GM18498 (cell line): ENCODE data around the gene NEB.
"Not testable (repeated sequence)": the region's sequence is repeated elsewhere in the genome, so short reads cannot be mapped to it uniquely, and the experiment has no call there.

Source experiments
- ATAC-seq: cut with Tn5 transposase; IDR thresholded peaks from one replicate; pipeline ENCODE4 v1.9.1; 2021; ENCODE audit warnings: mild to moderate bottlenecking, moderate library complexity; ENCODE audit not compliant: unreplicated experiment

The NEB gene

DNA sequence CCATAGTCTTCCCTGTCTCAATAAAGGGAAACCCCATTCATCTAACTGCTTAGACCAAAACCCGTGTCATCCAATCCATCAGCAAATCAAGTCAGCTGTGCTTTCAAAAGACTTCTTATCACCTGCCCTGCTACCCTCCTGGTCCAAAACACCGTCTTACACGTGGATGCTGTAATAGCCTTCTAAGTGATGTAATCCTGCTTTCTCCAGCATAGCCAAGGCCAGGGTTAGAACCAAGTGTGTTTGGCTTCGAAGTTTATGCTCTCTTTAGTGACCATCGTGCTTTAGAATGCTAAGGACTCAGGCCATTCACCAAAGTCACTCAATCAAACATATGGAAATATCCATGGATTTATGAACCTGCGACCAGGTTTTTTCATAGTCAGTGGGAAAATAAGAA lies 25.5 kb downstream of the NEB start:
- no peak for ATAC-seq

DNA sequence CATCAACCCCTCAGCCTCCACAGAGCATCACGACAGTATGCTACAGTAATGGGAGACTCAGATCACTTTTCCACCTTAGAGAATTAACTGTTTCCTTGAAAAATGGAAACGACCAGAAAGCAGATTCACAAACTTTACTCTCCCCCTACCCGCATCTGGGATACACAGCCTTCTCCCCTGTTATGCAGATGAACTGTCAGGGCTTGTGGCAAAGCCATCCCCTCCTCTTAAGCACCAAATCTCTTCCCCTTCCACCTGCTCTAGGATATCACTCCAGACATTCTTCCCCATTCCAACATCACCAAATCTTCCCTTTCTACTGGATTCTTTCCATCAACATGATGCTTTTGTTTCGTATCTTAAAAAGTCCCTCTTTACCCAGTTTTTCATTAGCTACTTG lies 26.4 kb downstream of the NEB start:
- no peak for ATAC-seq

DNA sequence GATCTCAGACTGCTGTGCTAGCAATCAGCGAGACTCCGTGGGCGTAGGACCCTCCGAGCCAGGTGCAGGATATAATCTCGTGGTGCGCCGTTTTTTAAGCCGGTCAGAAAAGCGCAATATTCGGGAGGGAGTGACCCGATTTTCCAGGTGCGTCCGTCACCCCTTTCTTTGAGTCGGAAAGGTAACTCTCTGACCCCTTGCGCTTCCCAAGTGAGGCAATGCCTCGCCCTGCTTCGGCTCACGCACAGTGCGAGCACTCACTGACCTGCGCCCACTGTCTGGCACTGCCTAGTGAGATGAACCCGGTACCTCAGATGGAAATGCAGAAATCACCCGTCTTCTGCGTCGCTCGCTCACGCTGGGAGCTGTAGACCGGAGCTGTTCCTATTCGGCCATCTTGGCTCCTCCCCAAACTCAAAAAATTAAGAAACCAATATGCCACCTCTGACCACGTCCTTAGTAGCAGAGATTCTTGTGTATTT lies 29.8 kb downstream of the NEB start:
- ATAC-seq, result not testable (repeated sequence)

DNA sequence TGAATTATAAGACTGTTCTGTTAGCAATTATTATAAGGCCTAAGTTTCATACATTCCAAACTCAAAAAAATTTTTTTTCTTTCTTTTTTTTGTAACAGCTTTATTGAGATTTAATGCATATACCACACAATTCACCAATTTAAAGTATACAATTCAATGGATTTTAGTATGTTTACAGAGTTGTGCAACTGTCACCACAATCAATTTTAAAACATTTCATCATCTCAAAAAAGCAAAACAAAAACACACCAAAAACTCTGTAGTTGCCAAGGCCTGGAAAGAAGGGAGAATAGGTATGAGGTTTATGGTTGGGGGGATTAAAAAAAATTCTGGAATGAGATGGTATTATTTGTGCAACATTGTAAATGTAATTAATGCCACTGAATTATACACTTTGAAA lies 36.1 kb downstream of the NEB start:
- ATAC-seq, result not testable (repeated sequence)

DNA sequence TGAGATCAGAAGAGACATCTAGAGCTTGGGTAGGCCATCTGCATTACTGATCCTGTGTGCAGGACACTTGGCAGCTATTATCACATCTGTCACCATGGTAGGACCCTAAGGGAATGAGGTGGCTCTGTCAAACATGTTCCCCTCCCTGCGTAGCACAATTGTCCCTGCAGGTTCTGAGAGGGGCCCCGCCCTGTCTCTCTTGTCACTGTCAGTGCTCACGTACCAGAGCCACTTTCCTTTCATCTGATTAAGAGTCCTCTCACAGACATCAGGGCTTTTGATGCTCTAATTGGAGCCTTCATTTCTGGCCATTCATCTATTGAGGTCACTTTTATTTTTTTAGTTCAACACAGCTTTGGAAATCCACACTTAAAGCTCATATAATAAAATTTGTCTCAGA lies 38.5 kb downstream of the NEB start:
- no peak for ATAC-seq

DNA sequence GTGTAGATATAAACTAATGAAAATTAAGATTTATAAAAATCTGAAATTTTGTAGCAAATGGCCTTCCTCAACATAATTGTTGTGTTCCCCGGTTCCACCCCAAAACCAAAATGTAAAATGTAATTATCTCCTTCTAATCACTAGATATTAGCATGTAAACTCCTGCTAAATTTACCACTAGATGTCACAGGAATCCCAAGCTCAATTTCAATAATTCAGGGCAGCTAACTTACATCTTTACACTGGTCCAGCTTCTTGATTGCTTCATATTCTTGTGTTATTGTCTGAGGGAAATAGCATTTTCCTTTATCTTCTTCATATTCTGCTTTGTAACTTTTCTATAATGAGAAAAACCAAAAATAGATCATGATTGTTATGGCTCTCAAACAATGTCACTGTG lies 42.6 kb downstream of the NEB start:
- ATAC-seq, result no peak

DNA sequence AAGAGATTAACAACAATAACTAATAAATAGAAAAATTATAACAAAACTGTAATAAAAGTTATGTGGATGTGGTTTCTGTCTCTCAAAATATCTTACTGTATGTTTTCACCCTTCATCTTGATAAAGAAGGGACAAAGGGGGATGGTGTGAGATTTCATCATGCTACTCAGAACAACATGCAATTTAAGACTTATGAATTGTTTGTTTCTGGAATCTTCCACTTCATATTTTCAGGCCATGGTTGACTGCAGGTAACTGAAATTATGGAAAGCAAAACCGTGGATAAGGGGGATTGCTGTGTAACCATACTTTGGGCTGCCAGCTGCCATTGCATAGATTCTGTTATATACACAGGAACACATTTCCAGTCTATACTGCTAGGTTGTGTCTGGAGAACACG lies 45.6 kb downstream of the NEB start:
- no peak for ATAC-seq

DNA sequence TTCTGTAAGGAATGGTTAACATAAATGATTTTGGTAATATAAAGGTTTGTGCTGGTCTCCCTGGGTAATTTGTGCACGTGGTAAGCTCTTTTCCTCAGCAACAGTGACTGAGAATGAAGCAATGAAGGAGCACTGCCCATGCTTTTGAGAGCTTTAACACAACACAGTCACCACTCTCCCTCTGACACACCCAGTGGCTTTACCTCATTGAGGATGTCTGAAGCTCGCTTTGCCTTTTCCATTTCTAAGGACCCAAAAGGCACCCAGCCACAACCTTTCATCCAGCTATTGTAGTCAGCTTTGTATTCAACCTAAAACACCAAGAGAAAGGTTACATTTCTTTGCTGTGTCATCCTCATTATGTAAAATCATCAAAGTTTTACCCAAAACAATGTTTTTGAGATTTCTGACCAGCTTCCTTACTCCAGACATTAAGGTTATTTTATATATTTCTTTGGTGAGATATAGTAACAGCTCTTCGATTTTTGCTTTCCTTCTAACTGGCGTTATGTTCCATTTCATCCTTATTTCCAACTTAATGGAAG lies 51.7 kb downstream of the NEB start:
- ATAC-seq, result no peak

DNA sequence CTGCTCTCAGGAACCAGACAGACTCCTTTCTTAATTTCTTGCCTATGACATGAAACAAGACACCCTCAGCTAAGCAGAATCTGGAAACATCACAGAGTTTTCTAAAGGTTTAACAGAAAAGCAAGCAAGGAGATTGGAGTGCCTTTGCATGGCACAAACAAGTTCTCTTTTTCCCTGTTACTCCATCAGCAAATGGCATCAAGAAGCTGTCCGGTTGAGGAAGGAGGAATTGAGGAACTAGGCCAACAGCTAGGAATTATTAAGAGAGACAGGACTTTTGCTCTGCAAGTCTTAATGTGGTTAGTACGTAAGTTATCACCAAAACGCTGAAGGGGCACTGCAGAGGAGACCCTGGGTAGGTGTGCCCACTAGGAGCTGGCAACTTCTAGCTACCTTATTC lies 53.2 kb downstream of the NEB start:
- ATAC-seq, result no peak

DNA sequence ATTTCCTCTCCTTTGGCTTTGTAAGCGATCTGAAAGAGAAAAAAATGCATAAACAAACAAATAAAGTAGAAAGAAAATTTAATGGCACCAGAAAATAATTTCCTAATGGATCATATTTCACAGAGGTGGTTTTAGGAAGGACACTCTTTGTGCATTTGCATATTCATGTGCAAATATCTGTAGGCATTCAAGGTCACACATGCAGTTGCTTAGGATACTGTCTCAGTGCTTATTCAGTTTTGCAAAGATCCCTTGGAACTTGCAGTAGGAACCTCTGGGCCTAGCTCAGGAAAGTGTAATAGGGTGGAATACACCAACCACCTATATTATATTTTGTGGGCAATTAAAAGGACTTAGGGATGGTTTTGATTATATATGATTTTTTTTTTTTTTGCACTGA lies 54.3 kb downstream of the NEB start:
- no peak for ATAC-seq

DNA sequence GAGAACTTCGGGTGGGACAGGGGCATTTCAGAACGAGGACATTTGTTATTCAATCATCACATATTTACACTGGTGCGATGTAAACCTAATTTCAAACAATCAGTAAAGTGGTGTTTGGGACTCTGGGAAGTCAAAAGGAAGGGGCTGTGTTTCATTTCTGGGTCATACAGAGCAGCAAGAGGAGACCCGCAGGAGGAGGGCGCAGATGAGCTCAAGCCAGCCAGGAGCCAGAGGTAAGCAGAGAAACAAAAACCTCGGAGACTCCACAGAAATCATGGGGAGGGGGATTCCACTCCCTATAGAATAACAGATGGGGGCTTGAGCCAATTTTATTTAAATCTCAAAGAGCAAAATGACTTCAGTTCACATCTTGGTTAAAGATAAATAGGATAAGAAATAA lies 55.4 kb downstream of the NEB start:
- no peak for ATAC-seq

DNA sequence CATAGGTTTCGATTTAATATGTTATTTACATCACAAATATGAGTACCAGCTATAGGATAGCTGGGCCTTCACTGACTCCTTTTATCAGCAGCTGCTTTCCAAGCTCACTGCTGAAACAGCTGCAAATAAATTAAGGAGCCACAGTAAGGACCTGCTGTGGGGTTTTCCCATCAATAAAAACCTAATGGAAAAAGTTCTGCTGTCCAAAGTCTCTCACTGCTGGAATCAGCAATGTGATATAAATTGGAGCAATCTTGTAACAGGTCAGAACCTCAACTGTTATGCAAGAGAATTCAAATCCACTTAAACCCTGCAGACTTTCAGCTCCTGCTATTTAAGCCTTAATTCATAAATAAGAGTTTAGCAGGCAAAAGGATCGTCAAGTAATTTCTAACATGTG lies 61.3 kb downstream of the NEB start:
- no peak for ATAC-seq

DNA sequence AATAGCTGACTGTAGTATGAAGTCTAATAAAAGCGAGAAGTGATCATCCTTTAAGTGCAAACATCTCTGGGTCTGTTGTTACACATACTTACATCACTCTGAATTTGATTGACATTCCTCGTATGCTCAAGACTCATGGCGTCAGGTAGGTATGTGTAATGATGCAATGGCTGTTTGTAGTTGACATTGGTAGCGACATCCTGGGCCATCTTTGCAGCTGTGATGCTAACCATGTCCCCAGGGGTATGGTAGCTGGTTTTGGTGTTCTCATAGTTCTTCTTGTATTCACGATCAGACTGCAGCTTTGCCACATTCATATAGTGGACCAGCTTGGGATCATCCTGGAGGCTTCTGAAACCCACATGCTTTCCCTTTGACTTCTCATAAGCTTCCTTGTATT lies 62.0 kb downstream of the NEB start:
- no peak for ATAC-seq

DNA sequence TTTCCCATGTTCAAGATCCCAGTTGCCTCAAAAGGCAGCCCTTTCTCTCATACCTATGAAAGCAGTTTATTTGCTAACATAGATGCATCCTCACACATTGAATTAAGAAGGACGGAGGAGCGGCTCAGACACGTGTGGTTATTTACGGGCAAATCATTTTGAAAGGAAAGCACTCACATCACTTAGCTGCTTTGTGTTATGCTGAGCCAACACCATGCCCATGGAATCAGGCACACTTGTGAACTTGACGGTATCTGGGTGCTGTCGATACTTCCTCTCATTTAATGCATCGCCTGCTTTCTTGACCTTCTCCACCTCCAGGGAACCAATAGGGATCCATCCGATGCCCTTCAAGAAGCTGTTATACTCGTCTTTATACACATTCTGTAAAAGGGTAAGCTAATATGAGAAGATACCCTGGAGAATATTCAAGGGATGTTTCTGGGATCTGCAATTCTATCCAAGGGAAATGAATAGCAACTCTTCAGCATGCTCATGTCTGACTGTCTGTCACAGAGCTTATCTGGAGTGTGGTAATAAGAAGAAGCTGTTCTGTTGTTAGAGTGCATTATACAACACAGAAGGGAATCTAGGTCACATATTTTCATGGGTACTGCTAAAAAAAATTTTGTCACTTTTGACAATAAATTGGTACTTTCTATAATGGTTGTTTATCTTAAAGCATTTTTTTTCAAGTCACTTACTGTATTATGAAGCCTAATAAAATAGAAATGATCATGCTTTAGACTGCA lies 63.3 kb downstream of the NEB start:
- ATAC-seq, result no peak

DNA sequence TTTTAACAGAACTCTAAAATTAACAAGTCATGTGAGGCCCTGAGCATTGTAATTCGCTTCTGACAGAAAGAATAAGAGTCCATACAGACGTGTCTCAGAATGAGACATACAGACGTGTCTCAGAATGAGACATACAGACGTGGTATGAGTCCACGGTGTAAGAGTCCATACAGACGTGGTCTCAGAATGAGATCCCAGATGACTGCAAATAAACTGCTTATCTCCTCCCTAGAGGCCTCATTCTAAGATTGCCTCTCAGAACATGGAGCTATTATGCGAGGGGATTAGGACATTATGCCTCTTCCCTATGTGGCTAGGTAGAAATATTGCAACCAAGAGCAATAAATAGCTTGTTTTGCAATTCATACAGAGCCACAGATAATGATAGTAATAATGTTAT lies 63.9 kb downstream of the NEB start:
- no peak for ATAC-seq

DNA sequence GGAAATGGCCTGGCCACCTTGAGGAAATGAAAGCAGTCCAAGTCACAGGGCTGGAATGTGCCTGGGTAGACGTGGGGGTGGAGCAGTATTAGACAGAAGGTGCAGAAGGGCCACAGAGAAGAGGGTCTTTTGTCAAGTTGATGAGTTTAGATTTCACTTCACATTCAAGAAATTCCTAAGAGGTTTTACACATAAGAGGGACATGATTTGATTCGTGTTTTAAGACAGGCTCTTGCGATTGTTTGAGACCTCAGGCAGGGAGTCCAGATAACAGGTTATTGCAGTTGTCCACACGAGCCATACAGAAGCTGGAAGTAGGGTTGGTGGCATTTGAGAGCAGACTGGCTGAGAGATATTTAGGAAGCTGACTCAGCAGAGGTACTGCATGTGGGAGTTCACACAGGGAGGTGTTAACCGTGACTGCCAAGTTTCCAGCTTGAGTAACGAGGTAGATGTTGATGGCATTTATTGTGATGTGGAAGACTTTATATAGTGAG lies 64.6 kb downstream of the NEB start:
- ATAC-seq, result no peak

DNA sequence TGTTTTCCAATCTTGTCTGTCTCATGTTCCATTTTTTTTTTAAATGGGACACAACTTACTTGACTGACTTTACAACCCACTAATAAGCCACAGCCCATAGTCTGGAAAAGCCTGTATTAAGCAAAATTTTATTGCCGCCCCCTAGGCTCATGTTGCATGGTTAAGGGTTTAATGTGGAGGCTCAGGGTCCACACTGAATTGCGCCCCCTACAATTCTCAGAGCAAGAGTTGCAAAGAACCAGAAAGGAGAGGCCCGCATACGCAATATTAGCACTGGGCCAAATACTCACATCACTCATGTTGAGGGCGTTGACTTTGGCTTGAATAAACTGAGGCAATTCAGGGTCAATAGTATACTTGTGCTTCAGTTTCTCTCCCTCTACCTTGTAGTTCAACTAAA lies 65.5 kb downstream of the NEB start:
- no peak for ATAC-seq

DNA sequence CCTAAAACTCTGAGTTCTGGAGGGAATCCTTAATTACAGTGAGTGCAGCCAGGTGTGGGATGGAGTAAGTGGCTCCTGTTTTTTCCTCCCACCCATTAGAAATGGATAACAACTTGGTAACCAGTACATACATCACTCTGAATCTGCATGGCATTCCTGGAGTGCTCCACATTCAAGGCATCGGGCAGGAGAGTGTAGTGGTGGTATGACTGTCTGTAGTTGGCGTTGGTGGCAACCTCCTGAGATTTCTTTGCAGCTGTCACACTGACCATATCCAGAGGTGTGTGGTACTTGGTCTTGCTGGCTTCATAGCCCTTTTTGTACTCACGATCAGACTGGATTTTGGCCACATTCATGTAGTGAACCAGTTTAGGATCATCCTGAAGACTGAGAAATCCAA lies 68.3 kb downstream of the NEB start:
- ATAC-seq, result no peak

DNA sequence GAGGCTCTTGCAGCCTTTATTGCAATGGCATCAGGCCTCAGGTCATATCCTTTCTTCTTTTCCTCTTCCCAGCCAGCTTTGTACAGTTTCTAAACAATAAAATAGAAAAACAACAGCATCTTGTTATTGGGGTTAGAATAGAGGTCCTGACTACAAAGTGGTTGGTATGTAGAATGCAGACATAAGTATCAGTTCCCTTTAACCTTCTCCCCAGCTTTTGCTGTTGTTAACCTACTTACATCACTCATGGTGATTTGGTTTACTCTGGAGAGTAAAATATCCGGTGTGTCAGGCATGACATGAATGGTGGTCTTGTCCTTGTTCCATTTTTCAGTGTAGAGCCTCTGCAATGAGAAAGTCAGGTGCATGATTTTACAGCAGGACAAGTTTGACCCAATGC lies 69.8 kb downstream of the NEB start:
- ATAC-seq, result peak; percentile 73

DNA sequence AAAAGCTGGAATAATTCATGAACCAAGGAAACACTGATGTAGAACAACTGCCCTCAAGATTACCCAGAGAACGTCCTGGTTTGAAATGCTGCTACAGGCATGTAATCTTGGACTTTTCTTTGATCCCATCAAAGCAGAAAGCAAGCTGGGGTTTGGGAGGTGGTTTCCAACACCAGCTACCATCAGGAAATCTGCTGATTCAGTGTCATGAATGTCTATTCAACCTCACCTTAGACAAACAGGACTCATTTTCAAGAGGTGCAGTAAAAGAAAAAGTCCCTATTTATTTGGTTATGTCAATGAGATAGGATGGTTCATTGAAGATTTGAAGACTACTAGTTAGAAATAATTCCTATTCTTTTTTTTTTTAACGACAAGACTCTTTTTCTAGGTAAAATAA lies 72.7 kb downstream of the NEB start:
- no peak for ATAC-seq

DNA sequence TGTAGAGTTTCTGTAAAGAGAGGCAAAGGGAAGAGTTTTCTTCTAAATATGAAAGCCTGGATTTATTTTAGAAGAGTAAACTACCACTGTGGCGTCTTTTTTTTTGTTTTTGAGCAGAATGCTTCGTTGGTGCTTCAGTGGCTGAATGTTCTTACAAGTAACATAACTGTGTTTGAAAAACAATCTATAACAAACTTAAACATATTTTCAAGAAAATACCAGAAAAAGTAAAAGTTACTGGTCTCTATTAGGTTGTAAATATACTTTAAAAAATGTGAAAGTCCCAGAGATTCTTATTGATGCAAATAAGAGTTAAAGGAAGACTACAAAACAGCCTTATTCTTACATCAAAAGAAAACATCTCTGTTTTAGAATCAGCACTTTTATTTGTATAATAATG lies 76.2 kb downstream of the NEB start:
- ATAC-seq, result no peak

DNA sequence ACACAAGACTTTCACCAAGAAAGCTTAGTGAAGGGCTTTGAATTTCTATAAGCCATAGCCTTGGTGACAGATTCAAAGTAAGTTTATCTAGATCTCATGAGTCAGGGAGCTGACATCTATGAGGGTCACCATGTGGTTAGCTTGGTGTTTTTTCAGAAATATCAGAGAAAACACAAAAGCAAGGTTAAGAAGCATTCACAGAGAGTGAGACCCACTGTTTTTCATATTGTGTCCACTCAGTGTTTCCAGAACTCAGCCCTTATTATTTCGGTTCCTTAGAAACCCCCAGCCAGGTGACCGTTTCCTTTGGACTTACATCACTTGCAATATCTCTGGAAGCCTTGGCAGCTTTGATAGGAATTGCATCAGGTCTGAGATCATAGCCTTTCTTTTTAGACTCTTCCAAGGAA lies 76.6 kb downstream of the NEB start:
- no peak for ATAC-seq
